ENCODE measurements around the gene LAMC2. TPM values are rescaled to one million over a fixed set of nuclear protein-coding genes. Genes with fewer than 3 reads are reported as not detected.

Gene LAMC2
- total and polyA plus RNA-seq, 8 donors: 38.1 to 104 (median 46.6) TPM

- Histone ChIP-seq H3K4me1 (peaks cover 2% of the 10 kb centered on the region in 2 donors), H3K9me3 (no peaks in the 10 kb centered on the region), H3K4me3 (no peak overlapping the region), H3K36me3 (no peaks in the 10 kb centered on the region), H3K27me3 (no peaks in the 10 kb centered on the region), H3K27ac (no peak overlapping the region)
- DNase-seq (no peak), ATAC-seq (no peak)
- intact Hi-C loops (cut with DNase I): no loop called here
- TF ChIP-seq CTCF (IDR thresholded peaks at IDR 0.05): no peak
These were observed 10.4 kb upstream of the LAMC2 start for GRCh38 chr1:183175631-183176030.

GRCh38 chr1:183178545-183178944, 7.5 kb upstream of the LAMC2 start:
- H3K4me1 ChIP-seq: peaks cover 6 to 11% of the 10 kb centered on the region in 2 donors
- H3K27me3 ChIP-seq: no peaks in the 10 kb centered on the region
- no peak for DNase-seq
- no peak for ATAC-seq
- H3K4me3 ChIP-seq: no peak overlapping the region
- H3K36me3 ChIP-seq: no peaks in the 10 kb centered on the region
- intact Hi-C loops (cut with DNase I): no loop called here
- H3K27ac ChIP-seq: no peak overlapping the region
- no peak for TF ChIP-seq CTCF (IDR thresholded peaks at IDR 0.05)
- no peaks in the 10 kb centered on the region for H3K9me3 ChIP-seq

GRCh38 chr1:183179033-183179432, 7.0 kb upstream of the LAMC2 start:
- H3K4me3 ChIP-seq: no peak overlapping the region
- peaks cover 6 to 11% of the 10 kb centered on the region in 2 donors for H3K4me1 ChIP-seq
- H3K27me3 ChIP-seq: no peaks in the 10 kb centered on the region
- TF ChIP-seq CTCF (IDR thresholded peaks at IDR 0.05): no peak
- ATAC-seq (no peak), DNase-seq (no peak)
- H3K9me3 ChIP-seq: no peaks in the 10 kb centered on the region
- H3K27ac ChIP-seq: no peak overlapping the region
- no peaks in the 10 kb centered on the region for H3K36me3 ChIP-seq
- intact Hi-C loops (cut with DNase I): no loop called here

GRCh38 chr1:183180218-183180617, 5.8 kb upstream of the LAMC2 start:
- DNase-seq: peak in 2 of 4 donors; percentile 67 to 88
- Histone ChIP-seq H3K4me1 (peaks cover 6 to 11% of the 10 kb centered on the region in 2 donors), H3K27me3 (no peaks in the 10 kb centered on the region), H3K4me3 (no peak overlapping the region), H3K27ac (peak overlapping the region; percentile 50 to 68), H3K36me3 (no peaks in the 10 kb centered on the region), H3K9me3 (no peaks in the 10 kb centered on the region)
- intact Hi-C loops (cut with DNase I): no loop called here
- TF ChIP-seq CTCF (IDR thresholded peaks at IDR 0.05): no peak
- ATAC-seq: peak; percentile 77

- ATAC-seq: peak; percentile 84
- H3K27ac ChIP-seq: peak overlapping the region; percentile 50 to 68
- peak in 2 of 4 donors; percentile 49 to 63 for DNase-seq
- H3K4me1 ChIP-seq: peaks cover 6 to 11% of the 10 kb centered on the region in 2 donors
- no peak overlapping the region for H3K4me3 ChIP-seq
- no peak for TF ChIP-seq CTCF (IDR thresholded peaks at IDR 0.05)
- no peaks in the 10 kb centered on the region for H3K9me3 ChIP-seq
- intact Hi-C loops (cut with DNase I): no loop called here
- peaks cover 0 to 4% of the 10 kb centered on the region in 2 donors for H3K27me3 ChIP-seq
- no peaks in the 10 kb centered on the region for H3K36me3 ChIP-seq
These were observed 5.4 kb upstream of the LAMC2 start for GRCh38 chr1:183180634-183181056.

Data from left lung (tissue), 10 donors.